CD14-positive monocyte (primary cell): ENCODE data around the gene FHL5. TPM values are rescaled to one million over a fixed set of nuclear protein-coding genes. Genes with fewer than 3 reads are reported as not detected.

Source experiments
- DNase-seq, 3 donors: peaks; one replicate each; pipeline ENCODE4 v3.0.0-alpha.2; 2011 to 2022
- H2AFZ ChIP-seq: 2 replicates; pipeline ENCODE4 v1.6.0; 2012; ENCODE audit warnings: mild to moderate bottlenecking, low read depth, low read length, inconsistent platforms; ENCODE audit not compliant: insufficient read depth, poor library complexity, severe bottlenecking
- H3K27ac ChIP-seq, 2 donors: 1 replicate in 1 of 2; 2 replicates in 1 of 2; pipeline ENCODE4 v1.5.1; 2012 to 2013; ENCODE audit warnings: low read length in 2 of 2, control low read depth in 1 of 2, inconsistent platforms in 1 of 2, low read depth in 1 of 2, mild to moderate bottlenecking in 1 of 2
- H3K27me3 ChIP-seq, 2 donors: one replicate each; pipeline versions ENCODE4 v1.6.0 to v1.6.1; 2011 to 2013; ENCODE audit warnings: low read length in 2 of 2; ENCODE audit not compliant: control insufficient read depth in 2 of 2, insufficient read depth in 2 of 2
- H3K36me3 ChIP-seq, 2 donors: replicated peaks in 1 of 2; 1 replicate in 1 of 2; 2 replicates in 1 of 2; pipeline versions ENCODE4 v1.5.1 to v1.6.1; 2012 to 2013; ENCODE audit warnings: low read length in 2 of 2, control low read depth in 1 of 2, inconsistent platforms in 1 of 2, mild to moderate bottlenecking in 1 of 2; ENCODE audit not compliant: insufficient read depth in 2 of 2, control insufficient read depth in 1 of 2
- H3K4me1 ChIP-seq, 2 donors: 1 replicate in 1 of 2; 2 replicates in 1 of 2; pipeline versions ENCODE4 v1.5.1 to v1.6.1; 2012 to 2013; ENCODE audit warnings: low read length in 2 of 2, control low read depth in 1 of 2, inconsistent platforms in 1 of 2, mild to moderate bottlenecking in 1 of 2, moderate library complexity in 1 of 2; ENCODE audit not compliant: insufficient read depth in 2 of 2, control insufficient read depth in 1 of 2
- H3K4me2 ChIP-seq: replicated peaks from 2 replicates; pipeline ENCODE3; 2012; ENCODE audit warnings: low read length, moderate library complexity, mild to moderate bottlenecking; ENCODE audit not compliant: poor library complexity, severe bottlenecking; ENCODE audit errors: extremely low read depth
- H3K4me3 ChIP-seq, 3 experiments: fragments of 200-600 bp in 1 of 3; sonication (generic) in 1 of 3; replicated peaks in 1 of 3; 1 replicate in 2 of 3; 2 replicates in 1 of 3; pipeline ENCODE4 v1.5.1; 2011 to 2013; ENCODE audit warnings: low read length in 3 of 3, mild to moderate bottlenecking in 3 of 3, control low read depth in 2 of 3, low read depth in 2 of 3, inconsistent platforms in 1 of 3, moderate library complexity in 1 of 3
- H3K79me2 ChIP-seq: 2 replicates; pipeline ENCODE4 v1.6.0; 2012; ENCODE audit warnings: mild to moderate bottlenecking, control low read depth, inconsistent platforms, low read length, moderate library complexity; ENCODE audit not compliant: insufficient read depth
- H3K9ac ChIP-seq: 2 replicates; pipeline ENCODE4 v1.6.0; 2017; ENCODE audit warnings: low read length, mild to moderate bottlenecking; ENCODE audit not compliant: insufficient read depth, poor library complexity, severe bottlenecking
- H3K9me3 ChIP-seq, 2 donors: replicated peaks in 1 of 2; 1 replicate in 1 of 2; 2 replicates in 1 of 2; pipeline versions ENCODE4 v1.5.1 to v1.6.1; 2012 to 2013; ENCODE audit warnings: low read length in 2 of 2, control low read depth in 1 of 2; ENCODE audit not compliant: control insufficient read depth in 1 of 2, insufficient read depth in 1 of 2
- H4K20me1 ChIP-seq: 2 replicates; pipeline ENCODE4 v1.6.0; 2012; ENCODE audit warnings: mild to moderate bottlenecking, low read length, control low read depth, moderate library complexity; ENCODE audit not compliant: insufficient read depth
- H3K27ac Mint-ChIP-seq, 7 donors: one replicate each; pipeline ENCODE4 v1.8.0; 2020; ENCODE audit warnings: mild to moderate bottlenecking in 7 of 7, mixed read lengths in 7 of 7, moderate library complexity in 6 of 7, inconsistent platforms in 2 of 7
- H3K27me3 Mint-ChIP-seq, 3 donors: one replicate each; pipeline ENCODE4 v1.8.0; 2021 to 2022; ENCODE audit warnings: low read depth in 3 of 3, mild to moderate bottlenecking in 3 of 3, mixed read lengths in 3 of 3, moderate library complexity in 3 of 3, inconsistent platforms in 1 of 3
- H3K36me3 Mint-ChIP-seq, 2 donors: one replicate each; pipeline ENCODE4 v1.8.0; 2020; ENCODE audit warnings: mixed read lengths in 2 of 2, inconsistent platforms in 1 of 2, mild to moderate bottlenecking in 1 of 2
- H3K4me1 Mint-ChIP-seq: one replicate; pipeline ENCODE4 v1.8.0; 2020; ENCODE audit warnings: mild to moderate bottlenecking, mixed read lengths
- H3K4me3 Mint-ChIP-seq, 2 donors: one replicate each; pipeline ENCODE4 v1.8.0; 2020; ENCODE audit warnings: mild to moderate bottlenecking in 2 of 2, mixed read lengths in 2 of 2, moderate library complexity in 1 of 2
- H3K9me3 Mint-ChIP-seq, 7 donors: one replicate each; pipeline ENCODE4 v1.8.0; 2020 to 2022; ENCODE audit warnings: mixed read lengths in 7 of 7, mild to moderate bottlenecking in 6 of 7, moderate library complexity in 6 of 7, inconsistent platforms in 2 of 7
- WGBS: methylation state at CpG from one replicate; pipeline ENCODE4 v1.1.5; 2013; ENCODE audit warnings: missing lambda C conversion rate; ENCODE audit not compliant: insufficient coverage; 5-methylcytosine and 5-hydroxymethylcytosine counted together
- intact Hi-C, 2 donors: fragments of 100-400 bp; cut with micrococcal nuclease; formaldehyde crosslinking; loops; one replicate each; pipeline versions ENCODE4 v1.15.0 to v1.15.1; 2023
- polyA plus RNA-seq, 3 donors: library from polyadenylated mRNA; depleted of rRNA in 1 of 3; unstranded in 2 of 3; stranded (reverse) in 1 of 3; fragments of 300-500 nt in 2 of 3; fragments of >200 nt in 1 of 3; fragmentation: Illumina TruSeq in 2 of 3; gene quantifications; 1 replicate in 2 of 3; 2 replicates in 1 of 3; pipeline ENCODE4 v1.2.3, GENCODE V29; 2012 to 2021
- TF ChIP-seq, protein P1 (sequence below): fragments of 200-600 bp; IDR thresholded peaks from one replicate; pipeline ENCODE4 v1.8.0; 2022; ENCODE audit warnings: antibody characterized with exemption, mild to moderate bottlenecking

FHL5 gene
- polyA plus RNA-seq, 3 donors, result not detected

DNA sequence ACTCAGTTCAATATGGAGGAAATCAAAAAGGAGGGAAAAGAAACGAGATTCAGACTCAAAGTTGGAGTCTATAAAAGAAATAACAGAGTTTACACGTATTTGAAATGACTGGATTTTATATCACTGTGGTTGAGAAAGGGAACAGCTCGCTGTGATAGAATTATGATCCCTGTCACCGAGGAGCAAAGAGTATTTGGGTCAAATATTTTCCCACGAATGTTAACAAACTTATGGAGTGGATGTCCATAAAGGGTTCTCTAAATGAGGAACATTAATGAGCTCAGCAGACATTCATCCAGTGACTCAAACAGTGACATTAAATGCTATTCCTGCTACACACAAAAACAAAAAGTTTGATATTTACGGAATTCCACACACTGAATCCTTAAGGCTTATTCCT, 57.9 kb downstream of the FHL5 start:
- Histone ChIP-seq H3K27ac (no peak overlapping the region), H3K9ac (no peak overlapping the region), H3K4me3 (no peak overlapping the region), H3K27me3 (no peaks in the 10 kb centered on the region), H3K36me3 (no peaks in the 10 kb centered on the region), H3K4me1 (no peaks in the 10 kb centered on the region), H3K4me2 (no peak overlapping the region), H3K9me3 (no peaks in the 10 kb centered on the region), H3K79me2 (no peaks in the 10 kb centered on the region), H2AFZ (no peak overlapping the region), H4K20me1 (no peaks in the 10 kb centered on the region)
- no peaks in the 10 kb centered on the region for H3K4me1 Mint-ChIP-seq
- H3K9me3 Mint-ChIP-seq, result no peaks in the 10 kb centered on the region
- intact Hi-C loops, result no loop called here
- no peak overlapping the region for H3K27ac Mint-ChIP-seq
- no peak overlapping the region for H3K4me3 Mint-ChIP-seq
- 90% methylated on average over 4 of the region's 6 CpGs for WGBS
- peaks cover 4 to 5% (median 5%) of the 10 kb centered on the region in 3 donors for H3K27me3 Mint-ChIP-seq
- H3K36me3 Mint-ChIP-seq, result no peaks in the 10 kb centered on the region
- no peak for DNase-seq
- TF ChIP-seq, protein P1, sequence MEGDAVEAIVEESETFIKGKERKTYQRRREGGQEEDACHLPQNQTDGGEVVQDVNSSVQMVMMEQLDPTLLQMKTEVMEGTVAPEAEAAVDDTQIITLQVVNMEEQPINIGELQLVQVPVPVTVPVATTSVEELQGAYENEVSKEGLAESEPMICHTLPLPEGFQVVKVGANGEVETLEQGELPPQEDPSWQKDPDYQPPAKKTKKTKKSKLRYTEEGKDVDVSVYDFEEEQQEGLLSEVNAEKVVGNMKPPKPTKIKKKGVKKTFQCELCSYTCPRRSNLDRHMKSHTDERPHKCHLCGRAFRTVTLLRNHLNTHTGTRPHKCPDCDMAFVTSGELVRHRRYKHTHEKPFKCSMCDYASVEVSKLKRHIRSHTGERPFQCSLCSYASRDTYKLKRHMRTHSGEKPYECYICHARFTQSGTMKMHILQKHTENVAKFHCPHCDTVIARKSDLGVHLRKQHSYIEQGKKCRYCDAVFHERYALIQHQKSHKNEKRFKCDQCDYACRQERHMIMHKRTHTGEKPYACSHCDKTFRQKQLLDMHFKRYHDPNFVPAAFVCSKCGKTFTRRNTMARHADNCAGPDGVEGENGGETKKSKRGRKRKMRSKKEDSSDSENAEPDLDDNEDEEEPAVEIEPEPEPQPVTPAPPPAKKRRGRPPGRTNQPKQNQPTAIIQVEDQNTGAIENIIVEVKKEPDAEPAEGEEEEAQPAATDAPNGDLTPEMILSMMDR, result no peak

DNA sequence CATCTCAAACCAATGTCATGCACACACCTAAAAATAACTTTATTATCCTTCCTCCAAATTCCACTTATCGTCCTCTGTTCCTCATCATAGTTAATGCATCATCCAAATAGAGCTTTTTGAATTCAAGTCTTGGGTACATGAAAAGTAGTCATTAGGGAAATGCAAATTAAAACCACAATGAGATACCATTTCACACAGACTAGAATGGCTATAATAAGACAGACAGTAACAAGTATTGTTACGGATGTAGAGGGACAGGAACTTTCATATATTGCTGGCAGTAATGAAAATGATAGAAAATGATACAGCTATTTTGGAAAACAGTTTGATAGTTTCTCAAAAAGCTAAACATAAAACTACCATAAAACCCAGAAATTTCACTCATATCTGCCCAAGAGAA, 59.1 kb downstream of the FHL5 start:
- Histone ChIP-seq H3K79me2 (no peaks in the 10 kb centered on the region), H3K4me1 (no peaks in the 10 kb centered on the region), H3K4me3 (no peak overlapping the region), H2AFZ (no peak overlapping the region), H4K20me1 (no peaks in the 10 kb centered on the region), H3K27ac (no peak overlapping the region), H3K27me3 (no peaks in the 10 kb centered on the region), H3K36me3 (no peaks in the 10 kb centered on the region), H3K9me3 (no peaks in the 10 kb centered on the region), H3K9ac (no peak overlapping the region), H3K4me2 (no peak overlapping the region)
- no CpG with 5 or more reads among the region's 2 CpGs for WGBS
- Mint-ChIP-seq H3K27ac (no peak overlapping the region), H3K4me1 (no peaks in the 10 kb centered on the region), H3K36me3 (no peaks in the 10 kb centered on the region), H3K27me3 (peaks cover 4 to 5% (median 5%) of the 10 kb centered on the region in 3 donors), H3K9me3 (no peaks in the 10 kb centered on the region), H3K4me3 (no peak overlapping the region)
- TF ChIP-seq, protein P1, result no peak
- intact Hi-C loops, result no loop called here
- no peak for DNase-seq
